Neural cell (in vitro differentiated cells): ENCODE results near the gene OSBPL1A. TPM values are rescaled to one million over a fixed set of nuclear protein-coding genes. Genes with fewer than 3 reads are reported as not detected.

Experiments
- H2AFZ ChIP-seq: fragments of 200-600, 300-800 bp; sonication (generic), shearing (Covaris generic); 2 replicates; pipeline ENCODE4 v1.6.0; 2014; ENCODE audit warnings: low read depth, mild to moderate bottlenecking, antibody characterized with exemption, low read length, moderate library complexity
- H3F3A ChIP-seq: fragments of 200-600 bp; shearing (Covaris generic); 2 replicates; pipeline ENCODE4 v1.6.1; 2016; ENCODE audit warnings: mild to moderate bottlenecking, moderate library complexity, mixed read lengths, antibody characterized with exemption, low read length; ENCODE audit not compliant: insufficient read depth, poor library complexity, severe bottlenecking
- H3K27ac ChIP-seq: fragments of 200-600, 300-800 bp; sonication (generic), shearing (Covaris generic); 2 replicates; pipeline ENCODE4 v1.5.1; 2014; ENCODE audit warnings: mild to moderate bottlenecking, low read length, moderate library complexity
- H3K27me3 ChIP-seq: fragments of 300-800, 200-600 bp; sonication (generic), shearing (Covaris generic); 2 replicates; pipeline ENCODE4 v1.6.0; 2014; ENCODE audit warnings: mild to moderate bottlenecking, low read depth, low read length, moderate library complexity; ENCODE audit not compliant: insufficient read depth
- H3K36me3 ChIP-seq: fragments of 300-800, 200-600 bp; sonication (generic), shearing (Covaris generic); 2 replicates; pipeline ENCODE4 v1.5.1; 2014; ENCODE audit warnings: mild to moderate bottlenecking, antibody characterized with exemption, low read length, moderate library complexity; ENCODE audit not compliant: insufficient read depth
- H3K4me2 ChIP-seq: fragments of 300-800, 200-600 bp; sonication (generic), shearing (Covaris generic); 2 replicates; pipeline ENCODE4 v1.6.0; 2014; ENCODE audit warnings: mild to moderate bottlenecking, low read length
- H3K4me3 ChIP-seq: fragments of 300-800, 200-600 bp; sonication (generic), shearing (Covaris generic); 2 replicates; pipeline ENCODE4 v1.5.1; 2014; ENCODE audit warnings: mild to moderate bottlenecking, low read length, moderate library complexity
- H3K79me2 ChIP-seq: fragments of 200-600 bp; shearing (Covaris generic); replicated peaks from 2 replicates; pipeline ENCODE4 v1.6.0; 2014; ENCODE audit warnings: mild to moderate bottlenecking, low read length, moderate library complexity; ENCODE audit not compliant: insufficient read depth
- H3K9ac ChIP-seq: fragments of 300-800, 200-600 bp; sonication (generic), shearing (Covaris generic); 2 replicates; pipeline ENCODE4 v1.6.1; 2016; ENCODE audit warnings: mild to moderate bottlenecking, low read length, mixed read lengths
- H3K9me2 ChIP-seq: fragments of 200-600 bp; shearing (Covaris generic); 2 replicates; pipeline ENCODE4 v1.6.1; 2016; ENCODE audit warnings: mild to moderate bottlenecking, low read length, mixed read lengths; ENCODE audit not compliant: insufficient read depth
- H3K9me3 ChIP-seq: fragments of 200-600, 300-800 bp; sonication (generic), shearing (Covaris generic); 2 replicates; pipeline ENCODE4 v1.6.1; 2016; ENCODE audit warnings: mild to moderate bottlenecking, mixed run types, low read length, moderate library complexity, mixed read lengths
- H4K20me1 ChIP-seq: fragments of 200-600 bp; shearing (Covaris generic); 2 replicates; pipeline ENCODE4 v1.6.1; 2016; ENCODE audit warnings: mild to moderate bottlenecking, mixed run types; ENCODE audit not compliant: insufficient read depth
- EP300 ChIP-seq: fragments of 450-650 bp; conservative IDR thresholded peaks from 2 replicates; pipeline ENCODE4 v1.6.1; 2014; ENCODE audit warnings: antibody characterized with exemption, mild to moderate bottlenecking, moderate library complexity; ENCODE audit not compliant: poor library complexity, severe bottlenecking
- EZH2 ChIP-seq: fragments of 200-600, 300-800 bp; shearing (Covaris generic), sonication (generic); IDR thresholded peaks from 2 replicates; pipeline ENCODE4 v1.6.1; 2014; ENCODE audit warnings: antibody characterized with exemption, low read length, borderline replicate concordance, mild to moderate bottlenecking; ENCODE audit not compliant: insufficient read depth, poor library complexity, severe bottlenecking
- MXI1 ChIP-seq: fragments of 450-650 bp; conservative IDR thresholded peaks from 2 replicates; pipeline ENCODE4 v1.6.1; 2014; ENCODE audit warnings: antibody characterized with exemption, mild to moderate bottlenecking; ENCODE audit not compliant: poor library complexity, severe bottlenecking
- POLR2AphosphoS5 ChIP-seq: IDR thresholded peaks from 2 replicates; pipeline ENCODE4 v1.6.1; 2012
- RAD21 ChIP-seq: fragments of 450-650 bp; conservative IDR thresholded peaks from 2 replicates; pipeline ENCODE4 v1.6.1; 2014; ENCODE audit warnings: antibody characterized with exemption, mild to moderate bottlenecking, moderate library complexity
- SMC3 ChIP-seq: fragments of 450-650 bp; conservative IDR thresholded peaks from 2 replicates; pipeline ENCODE4 v1.6.1; 2014; ENCODE audit warnings: antibody characterized with exemption, mild to moderate bottlenecking, moderate library complexity; ENCODE audit not compliant: poor library complexity
- TAF1 ChIP-seq: IDR thresholded peaks from 2 replicates; pipeline ENCODE4 v1.6.1; 2012; ENCODE audit warnings: low read depth
- polyA plus RNA-seq: library from polyadenylated mRNA; depleted of rRNA; stranded (reverse); fragments of >200 nt; gene quantifications from 2 replicates; pipeline ENCODE4 v1.2.3, GENCODE V29; 2014
- TF ChIP-seq, protein P1 (sequence below): fragments of 450-650 bp; IDR thresholded peaks from 2 replicates; pipeline ENCODE4 v1.5.1; 2014; ENCODE audit warnings: antibody characterized with exemption, mild to moderate bottlenecking, moderate library complexity; ENCODE audit not compliant: poor library complexity, severe bottlenecking
- TF ChIP-seq, protein P2 (sequence below): IDR thresholded peaks from 2 replicates; pipeline ENCODE4 v1.6.1; 2012; ENCODE audit warnings: borderline replicate concordance

OSBPL1A gene
- polyA plus RNA-seq, 1 donor from 2014 or later = 24.9 TPM

DNA sequence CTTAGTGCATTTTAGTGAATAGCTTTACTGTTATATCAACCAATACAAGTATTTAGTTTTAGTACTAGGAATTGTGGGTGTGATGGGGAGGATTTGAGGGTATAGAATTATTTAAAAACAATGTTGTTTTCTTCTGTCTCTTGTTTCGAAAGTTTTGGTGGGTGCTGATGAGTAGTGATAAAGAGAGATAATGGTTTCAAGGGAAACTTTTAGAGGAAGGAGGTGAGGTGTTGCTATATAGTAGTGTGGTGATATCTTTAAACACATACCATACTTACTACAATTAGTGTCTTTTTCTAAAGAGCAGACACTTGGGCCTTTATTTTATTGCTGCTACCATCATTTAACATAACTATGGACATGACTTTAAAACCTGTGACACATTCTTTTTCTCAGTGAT lies 39.3 kb upstream of the OSBPL1A start:
- no peaks in the 10 kb centered on the region for H3K9me2 ChIP-seq
- H3K4me2 ChIP-seq = no peak overlapping the region
- H3K79me2 ChIP-seq = no peaks in the 10 kb centered on the region
- no peak overlapping the region for H3K4me3 ChIP-seq
- no peaks in the 10 kb centered on the region for H3K27me3 ChIP-seq
- no peak for TF ChIP-seq RAD21
- TF ChIP-seq POLR2AphosphoS5 = no peak
- TF ChIP-seq, protein P1, sequence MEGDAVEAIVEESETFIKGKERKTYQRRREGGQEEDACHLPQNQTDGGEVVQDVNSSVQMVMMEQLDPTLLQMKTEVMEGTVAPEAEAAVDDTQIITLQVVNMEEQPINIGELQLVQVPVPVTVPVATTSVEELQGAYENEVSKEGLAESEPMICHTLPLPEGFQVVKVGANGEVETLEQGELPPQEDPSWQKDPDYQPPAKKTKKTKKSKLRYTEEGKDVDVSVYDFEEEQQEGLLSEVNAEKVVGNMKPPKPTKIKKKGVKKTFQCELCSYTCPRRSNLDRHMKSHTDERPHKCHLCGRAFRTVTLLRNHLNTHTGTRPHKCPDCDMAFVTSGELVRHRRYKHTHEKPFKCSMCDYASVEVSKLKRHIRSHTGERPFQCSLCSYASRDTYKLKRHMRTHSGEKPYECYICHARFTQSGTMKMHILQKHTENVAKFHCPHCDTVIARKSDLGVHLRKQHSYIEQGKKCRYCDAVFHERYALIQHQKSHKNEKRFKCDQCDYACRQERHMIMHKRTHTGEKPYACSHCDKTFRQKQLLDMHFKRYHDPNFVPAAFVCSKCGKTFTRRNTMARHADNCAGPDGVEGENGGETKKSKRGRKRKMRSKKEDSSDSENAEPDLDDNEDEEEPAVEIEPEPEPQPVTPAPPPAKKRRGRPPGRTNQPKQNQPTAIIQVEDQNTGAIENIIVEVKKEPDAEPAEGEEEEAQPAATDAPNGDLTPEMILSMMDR = no peak
- TF ChIP-seq EZH2 = no peak
- TF ChIP-seq SMC3 = no peak
- TF ChIP-seq TAF1 = no peak
- no peaks in the 10 kb centered on the region for H3K36me3 ChIP-seq
- no peaks in the 10 kb centered on the region for H3K9me3 ChIP-seq
- no peak overlapping the region for H3K9ac ChIP-seq
- H3K27ac ChIP-seq = no peak overlapping the region
- H3F3A ChIP-seq = no peaks in the 10 kb centered on the region
- no peak overlapping the region for H2AFZ ChIP-seq
- no peaks in the 10 kb centered on the region for H4K20me1 ChIP-seq

DNA sequence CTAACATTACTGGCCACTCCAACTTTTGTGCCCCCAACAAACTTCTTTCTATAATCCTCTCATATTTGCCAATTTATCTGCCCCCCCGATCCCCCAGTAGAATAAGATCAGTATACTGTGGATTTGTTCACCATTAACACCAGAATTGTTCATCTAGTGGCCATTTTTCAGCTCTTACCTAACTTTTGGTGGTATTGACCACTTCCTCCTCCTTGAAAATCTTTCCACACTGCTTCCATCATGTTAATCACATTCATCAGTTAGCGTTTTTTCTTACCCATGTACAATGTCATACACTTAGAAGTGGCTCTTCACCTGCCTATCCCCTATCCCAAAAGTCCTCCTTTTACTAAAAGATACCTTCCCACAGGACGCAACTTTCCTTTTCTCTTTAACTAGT lies 35.0 kb upstream of the OSBPL1A start:
- H4K20me1 ChIP-seq = no peaks in the 10 kb centered on the region
- TF ChIP-seq SMC3 (no peak), POLR2AphosphoS5 (no peak), MXI1 (no peak), RAD21 (no peak), EZH2 (no peak), EP300 (no peak), TAF1 (no peak)
- TF ChIP-seq, protein P1 = no peak
- TF ChIP-seq, protein P2, sequence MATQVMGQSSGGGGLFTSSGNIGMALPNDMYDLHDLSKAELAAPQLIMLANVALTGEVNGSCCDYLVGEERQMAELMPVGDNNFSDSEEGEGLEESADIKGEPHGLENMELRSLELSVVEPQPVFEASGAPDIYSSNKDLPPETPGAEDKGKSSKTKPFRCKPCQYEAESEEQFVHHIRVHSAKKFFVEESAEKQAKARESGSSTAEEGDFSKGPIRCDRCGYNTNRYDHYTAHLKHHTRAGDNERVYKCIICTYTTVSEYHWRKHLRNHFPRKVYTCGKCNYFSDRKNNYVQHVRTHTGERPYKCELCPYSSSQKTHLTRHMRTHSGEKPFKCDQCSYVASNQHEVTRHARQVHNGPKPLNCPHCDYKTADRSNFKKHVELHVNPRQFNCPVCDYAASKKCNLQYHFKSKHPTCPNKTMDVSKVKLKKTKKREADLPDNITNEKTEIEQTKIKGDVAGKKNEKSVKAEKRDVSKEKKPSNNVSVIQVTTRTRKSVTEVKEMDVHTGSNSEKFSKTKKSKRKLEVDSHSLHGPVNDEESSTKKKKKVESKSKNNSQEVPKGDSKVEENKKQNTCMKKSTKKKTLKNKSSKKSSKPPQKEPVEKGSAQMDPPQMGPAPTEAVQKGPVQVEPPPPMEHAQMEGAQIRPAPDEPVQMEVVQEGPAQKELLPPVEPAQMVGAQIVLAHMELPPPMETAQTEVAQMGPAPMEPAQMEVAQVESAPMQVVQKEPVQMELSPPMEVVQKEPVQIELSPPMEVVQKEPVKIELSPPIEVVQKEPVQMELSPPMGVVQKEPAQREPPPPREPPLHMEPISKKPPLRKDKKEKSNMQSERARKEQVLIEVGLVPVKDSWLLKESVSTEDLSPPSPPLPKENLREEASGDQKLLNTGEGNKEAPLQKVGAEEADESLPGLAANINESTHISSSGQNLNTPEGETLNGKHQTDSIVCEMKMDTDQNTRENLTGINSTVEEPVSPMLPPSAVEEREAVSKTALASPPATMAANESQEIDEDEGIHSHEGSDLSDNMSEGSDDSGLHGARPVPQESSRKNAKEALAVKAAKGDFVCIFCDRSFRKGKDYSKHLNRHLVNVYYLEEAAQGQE = no peak
- no peaks in the 10 kb centered on the region for H3K79me2 ChIP-seq
- no peak overlapping the region for H3K4me3 ChIP-seq
- no peak overlapping the region for H3K9ac ChIP-seq
- no peak overlapping the region for H3K4me2 ChIP-seq
- no peaks in the 10 kb centered on the region for H3K27me3 ChIP-seq
- H3K36me3 ChIP-seq = no peaks in the 10 kb centered on the region
- no peaks in the 10 kb centered on the region for H3K9me2 ChIP-seq
- no peaks in the 10 kb centered on the region for H3F3A ChIP-seq
- no peak overlapping the region for H3K27ac ChIP-seq
- no peaks in the 10 kb centered on the region for H3K9me3 ChIP-seq
- no peak overlapping the region for H2AFZ ChIP-seq
